Calu3 (cell line): Measurements from ENCODE around the gene AGMAT. TPM values are rescaled to one million over a fixed set of nuclear protein-coding genes. Genes with fewer than 3 reads are reported as not detected.

Experiments used
- Bru-seq: library from RNA; stranded (reverse); fragments of 400-500 nt; gene quantifications from one replicate; lab custom pipeline; 2021; lab: Mats Ljungman, UMichigan
- BruChase-seq, 2 experiments: library from RNA; stranded (reverse); fragments of 400-500 nt; gene quantifications; one replicate each; lab custom pipeline; 2021; lab: Mats Ljungman, UMichigan
- BruUV-seq: library from RNA; stranded (reverse); fragments of 400-500 nt; replicated peaks from 2 replicates; lab custom pipeline; 2021; lab: Mats Ljungman, UMichigan
- CTCF ChIA-PET: fragments of 300-600 bp; sonication (Branson Sonifier 250); formaldehyde crosslinking; loops from one replicate; lab custom pipeline; 2022; ENCODE audit warnings: antibody characterized with exemption; lab: Charles Lee
- DNase-seq: peaks from one replicate; pipeline ENCODE4 v3.0.0; 2022
- H3K27ac Mint-ChIP-seq: one replicate; pipeline ENCODE4 v1.8.0; 2022; ENCODE audit warnings: mixed read lengths; ENCODE audit not compliant: unreplicated experiment
- H3K27me3 Mint-ChIP-seq: one replicate; pipeline ENCODE4 v1.8.0; 2022; ENCODE audit warnings: mixed read lengths; ENCODE audit not compliant: unreplicated experiment
- H3K36me3 Mint-ChIP-seq: one replicate; pipeline ENCODE4 v1.8.0; 2022; ENCODE audit warnings: mild to moderate bottlenecking, moderate library complexity, mixed read lengths; ENCODE audit not compliant: insufficient read depth, unreplicated experiment
- H3K4me1 Mint-ChIP-seq: one replicate; pipeline ENCODE4 v1.8.0; 2022; ENCODE audit warnings: mild to moderate bottlenecking, low read depth, mixed read lengths; ENCODE audit not compliant: unreplicated experiment
- H3K4me3 Mint-ChIP-seq: one replicate; pipeline ENCODE4 v1.8.0; 2022; ENCODE audit warnings: mild to moderate bottlenecking, low read depth, moderate library complexity, mixed read lengths; ENCODE audit not compliant: unreplicated experiment
- H3K9me3 Mint-ChIP-seq: one replicate; pipeline ENCODE4 v1.8.0; 2022; ENCODE audit warnings: low read depth, mixed read lengths; ENCODE audit not compliant: unreplicated experiment
- intact Hi-C: fragments of 100-400 bp; cut with micrococcal nuclease; formaldehyde crosslinking; loops from one replicate; pipeline ENCODE4 v1.10.0; 2022; ENCODE audit not compliant: unreplicated experiment
- long read RNA-seq: library from polyadenylated mRNA; stranded (forward); transcript quantifications from one replicate; pipeline ENCODE4 v2.0.0, GENCODE V29; 2022
- total RNA-seq: library from RNA; stranded (reverse); gene quantifications from 2 replicates; pipeline ENCODE4 v1.2.3, GENCODE V29; 2022
- TF ChIP-seq, protein P1 (sequence below): fragments of 200-600 bp; IDR thresholded peaks from one replicate; pipeline ENCODE4 v1.8.0; 2022; ENCODE audit warnings: antibody characterized with exemption; ENCODE audit not compliant: unreplicated experiment

The AGMAT gene
- total RNA-seq (2.5 and 5.2 TPM in 2 replicates), Bru-seq, nascent RNA (percentile 38 among the genes with signal in this experiment), BruChase-seq, experiment 1, labeled RNA remaining after a 6-hour chase (percentile 29 among the genes with signal in this experiment), BruChase-seq, experiment 2, labeled RNA remaining after a 2-hour chase (percentile 23 among the genes with signal in this experiment)
- long read RNA-seq, partial matches to known transcripts, result 0 of 6 reads
- long read RNA-seq, other reads (novel, unspliced or antisense), result 2 of 6 reads

GRCh38 chr1:15584489-15585363 is at the start of gene AGMAT:
AGMAT (minus strand) TSS chr1:15585051; CDS start chr1:15584967, 84 bp downstream.
- TF ChIP-seq, protein P1, sequence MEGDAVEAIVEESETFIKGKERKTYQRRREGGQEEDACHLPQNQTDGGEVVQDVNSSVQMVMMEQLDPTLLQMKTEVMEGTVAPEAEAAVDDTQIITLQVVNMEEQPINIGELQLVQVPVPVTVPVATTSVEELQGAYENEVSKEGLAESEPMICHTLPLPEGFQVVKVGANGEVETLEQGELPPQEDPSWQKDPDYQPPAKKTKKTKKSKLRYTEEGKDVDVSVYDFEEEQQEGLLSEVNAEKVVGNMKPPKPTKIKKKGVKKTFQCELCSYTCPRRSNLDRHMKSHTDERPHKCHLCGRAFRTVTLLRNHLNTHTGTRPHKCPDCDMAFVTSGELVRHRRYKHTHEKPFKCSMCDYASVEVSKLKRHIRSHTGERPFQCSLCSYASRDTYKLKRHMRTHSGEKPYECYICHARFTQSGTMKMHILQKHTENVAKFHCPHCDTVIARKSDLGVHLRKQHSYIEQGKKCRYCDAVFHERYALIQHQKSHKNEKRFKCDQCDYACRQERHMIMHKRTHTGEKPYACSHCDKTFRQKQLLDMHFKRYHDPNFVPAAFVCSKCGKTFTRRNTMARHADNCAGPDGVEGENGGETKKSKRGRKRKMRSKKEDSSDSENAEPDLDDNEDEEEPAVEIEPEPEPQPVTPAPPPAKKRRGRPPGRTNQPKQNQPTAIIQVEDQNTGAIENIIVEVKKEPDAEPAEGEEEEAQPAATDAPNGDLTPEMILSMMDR, result peak; percentile 17
- intact Hi-C loops, result no loop called here
- H3K36me3 Mint-ChIP-seq, result peaks cover 7% of the 10 kb centered on the region
- H3K27ac Mint-ChIP-seq, result peak within 1 kb of the TSS; percentile 20
- CTCF ChIA-PET, result no interaction called here
- peak within 1 kb of the TSS; percentile 61 for H3K4me3 Mint-ChIP-seq
- peak; percentile 61 for DNase-seq
- H3K9me3 Mint-ChIP-seq, result no peaks in the 10 kb centered on the region
- BruUV-seq, result no TSS peak
- no peaks in the 10 kb centered on the region for H3K4me1 Mint-ChIP-seq
- H3K27me3 Mint-ChIP-seq, result no peaks in the 10 kb centered on the region

- TF ChIP-seq, protein P1, result no peak
- CTCF ChIA-PET, result interaction anchor here (0.7 kb wide), 1 partner anchor 375 kb away, joined by 4 read pairs; no protein-coding TSS in a partner anchor
- intact Hi-C loops, result no loop called here
- Mint-ChIP-seq H3K27ac (no peak overlapping the region), H3K9me3 (no peaks in the 10 kb centered on the region), H3K4me1 (no peaks in the 10 kb centered on the region), H3K4me3 (no peak overlapping the region), H3K36me3 (peaks cover 16% of the 10 kb centered on the region), H3K27me3 (no peaks in the 10 kb centered on the region)
- no TSS peak for BruUV-seq
- DNase-seq, result no peak
Measured at GRCh38 chr1:15633756-15634420, 49.0 kb upstream of the AGMAT start.

GRCh38 chr1:15628003-15628402 is 43.2 kb upstream of the AGMAT start:
- Mint-ChIP-seq H3K4me3 (no peak overlapping the region), H3K9me3 (no peaks in the 10 kb centered on the region), H3K36me3 (peaks cover 24% of the 10 kb centered on the region), H3K27me3 (no peaks in the 10 kb centered on the region), H3K4me1 (peaks cover 2% of the 10 kb centered on the region), H3K27ac (no peak overlapping the region)
- TF ChIP-seq, protein P1, result no peak
- intact Hi-C loops, result no loop called here
- no peak for DNase-seq
- no TSS peak for BruUV-seq
- CTCF ChIA-PET, result no interaction called here

DNA sequence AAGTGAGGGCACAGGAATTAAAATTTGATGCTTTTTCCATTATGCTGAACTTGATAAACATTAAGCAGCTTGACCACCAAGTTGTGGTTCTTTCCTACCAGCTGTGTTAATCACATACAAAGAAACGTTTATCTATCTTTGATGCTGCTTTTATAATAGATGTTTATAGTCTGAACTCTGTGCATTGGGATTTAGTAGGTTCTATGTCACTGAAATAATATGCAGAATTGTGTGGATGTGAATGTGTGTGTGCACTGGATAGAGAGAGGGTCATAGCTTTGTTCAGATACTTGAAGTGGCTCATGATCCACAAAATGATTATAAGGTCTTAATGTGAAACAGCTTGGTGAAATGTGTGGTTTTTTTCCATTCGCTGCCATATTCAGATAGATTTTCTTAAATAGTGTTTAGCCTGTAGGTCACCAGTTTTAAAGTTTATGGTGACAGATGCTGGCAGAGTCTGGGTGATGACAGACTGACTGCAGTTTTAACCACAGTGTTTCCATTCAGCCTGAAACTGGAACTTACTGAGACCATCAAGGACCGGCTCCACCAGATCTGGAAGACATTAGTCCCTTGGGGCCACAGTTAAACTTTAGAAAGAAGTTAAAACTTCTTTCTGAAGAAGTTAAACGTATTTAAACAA is 42.6 kb upstream of the AGMAT start:
- intact Hi-C loops, result no loop called here
- TF ChIP-seq, protein P1, result no peak
- Mint-ChIP-seq H3K4me1 (peaks cover 7% of the 10 kb centered on the region), H3K36me3 (peaks cover 24% of the 10 kb centered on the region), H3K27me3 (no peaks in the 10 kb centered on the region), H3K27ac (no peak overlapping the region), H3K9me3 (no peaks in the 10 kb centered on the region), H3K4me3 (no peak overlapping the region)
- no peak for DNase-seq
- BruUV-seq, result no TSS peak
- CTCF ChIA-PET, result interaction anchor here (0.6 kb wide), 1 partner anchor 379 kb away, joined by 3 read pairs; no protein-coding TSS in a partner anchor
